Activated CD4-positive, alpha-beta T cell treated with anti-CD3 and anti-CD28 coated beads for 36 hours (primary cell): ENCODE measurements around the gene ADAMTS17. TPM values are rescaled to one million over a fixed set of nuclear protein-coding genes. Genes with fewer than 3 reads are reported as not detected.

Experiments
- ATAC-seq: fragments of 200-7000 bp; cut with Tn5 transposase; one replicate; pipeline ENCODE4 v1.10.0; 2021; ENCODE audit warnings: mild to moderate bottlenecking, moderate library complexity
- CTCF ChIA-PET: fragments of 350-600 bp; sonication (Branson Sonifier 250); formaldehyde crosslinking; loops from one replicate; lab custom pipeline; 2021; ENCODE audit warnings: antibody characterized with exemption; lab: Charles Lee
- POLR2A ChIA-PET: fragments of 350-600 bp; sonication (Branson Sonifier 250); formaldehyde crosslinking; loops from one replicate; lab custom pipeline; 2021; ENCODE audit warnings: antibody characterized with exemption, inconsistent platforms; lab: Charles Lee
- DNase-seq: peaks from one replicate; pipeline ENCODE4 v3.0.0-alpha.2; 2020
- H3K27ac Mint-ChIP-seq: one replicate; pipeline ENCODE4 v1.8.0; 2021; ENCODE audit warnings: mixed read lengths
- H3K27me3 Mint-ChIP-seq: one replicate; pipeline ENCODE4 v1.8.0; 2021; ENCODE audit warnings: mixed read lengths
- H3K36me3 Mint-ChIP-seq: one replicate; pipeline ENCODE4 v1.8.0; 2021; ENCODE audit warnings: low read depth, mixed read lengths
- H3K4me1 Mint-ChIP-seq: one replicate; pipeline ENCODE4 v1.8.0; 2021; ENCODE audit warnings: mixed read lengths
- H3K4me3 Mint-ChIP-seq: one replicate; pipeline ENCODE4 v1.8.0; 2021; ENCODE audit warnings: mild to moderate bottlenecking, moderate library complexity, mixed read lengths
- H3K9me3 Mint-ChIP-seq: one replicate; pipeline ENCODE4 v1.8.0; 2021; ENCODE audit warnings: low read depth, mixed read lengths
- intact Hi-C, 2 experiments: fragments of 100-400 bp; cut with DNase I in 1 of 2; cut with micrococcal nuclease in 1 of 2; formaldehyde crosslinking; loops; one replicate each; pipeline versions ENCODE4 v1.14.2 to v1.15.1; 2022 to 2024; cut with DNase I, micrococcal nuclease
- total RNA-seq, 2 experiments: library from RNA; stranded (reverse); gene quantifications; one replicate each; pipeline ENCODE4 v1.2.3, GENCODE V29; 2021

Gene ADAMTS17
- total RNA-seq, 2 experiments from 2014 or later: 0.49 to 0.57 TPM

GRCh38 chr15:100295939-100296565, 45.7 kb downstream of the ADAMTS17 start:
- ChIA-PET POLR2A (no interaction called here), CTCF (no interaction called here)
- H3K27ac Mint-ChIP-seq: no peak overlapping the region
- H3K4me1 Mint-ChIP-seq: peaks cover 3% of the 10 kb centered on the region
- no peak overlapping the region for H3K4me3 Mint-ChIP-seq
- DNase-seq: no peak
- ATAC-seq: no peak
- intact Hi-C loops: no loop called here
- peaks cover 13% of the 10 kb centered on the region for H3K9me3 Mint-ChIP-seq
- no peaks in the 10 kb centered on the region for H3K27me3 Mint-ChIP-seq
- peaks cover 5% of the 10 kb centered on the region for H3K36me3 Mint-ChIP-seq

GRCh38 chr15:100292010-100292409, 49.8 kb downstream of the ADAMTS17 start:
- intact Hi-C loops: no loop called here
- ATAC-seq (no peak), DNase-seq (no peak)
- POLR2A ChIA-PET: no interaction called here
- Mint-ChIP-seq H3K9me3 (peaks cover 20% of the 10 kb centered on the region), H3K36me3 (peaks cover 7% of the 10 kb centered on the region), H3K27me3 (no peaks in the 10 kb centered on the region), H3K4me3 (no peak overlapping the region), H3K4me1 (peaks cover 6% of the 10 kb centered on the region), H3K27ac (no peak overlapping the region)
- CTCF ChIA-PET: no interaction called here

- H3K36me3 Mint-ChIP-seq: peaks cover 7% of the 10 kb centered on the region
- POLR2A ChIA-PET: no interaction called here
- no peaks in the 10 kb centered on the region for H3K27me3 Mint-ChIP-seq
- no peak overlapping the region for H3K4me3 Mint-ChIP-seq
- H3K27ac Mint-ChIP-seq: no peak overlapping the region
- H3K9me3 Mint-ChIP-seq: peaks cover 20% of the 10 kb centered on the region
- ATAC-seq (no peak), DNase-seq (no peak)
- intact Hi-C loops: no loop called here
- peaks cover 6% of the 10 kb centered on the region for H3K4me1 Mint-ChIP-seq
- CTCF ChIA-PET: no interaction called here
These were observed 50.7 kb downstream of the ADAMTS17 start for GRCh38 chr15:100291106-100291505.

- Mint-ChIP-seq H3K27me3 (no peaks in the 10 kb centered on the region), H3K36me3 (peaks cover 7% of the 10 kb centered on the region), H3K9me3 (peaks cover 15% of the 10 kb centered on the region), H3K27ac (no peak overlapping the region), H3K4me3 (no peak overlapping the region), H3K4me1 (peaks cover under 1% of the 10 kb centered on the region)
- ATAC-seq: no peak
- DNase-seq: no peak
- CTCF ChIA-PET: no interaction called here
- POLR2A ChIA-PET: no interaction called here
- intact Hi-C loops: no loop called here
These were observed 56.0 kb downstream of the ADAMTS17 start for GRCh38 chr15:100285641-100286295.

GRCh38 chr15:100284701-100285100, 57.1 kb downstream of the ADAMTS17 start:
- DNase-seq (no peak), ATAC-seq (no peak)
- Mint-ChIP-seq H3K9me3 (peaks cover 15% of the 10 kb centered on the region), H3K4me3 (no peak overlapping the region), H3K4me1 (no peaks in the 10 kb centered on the region), H3K27ac (no peak overlapping the region), H3K27me3 (no peaks in the 10 kb centered on the region), H3K36me3 (peaks cover 7% of the 10 kb centered on the region)
- POLR2A ChIA-PET: no interaction called here
- CTCF ChIA-PET: interaction anchor here (0.7 kb wide), 1 partner anchor 349 kb away, joined by 3 read pairs; no protein-coding TSS in a partner anchor
- intact Hi-C loops: no loop called here

GRCh38 chr15:100284191-100284590, 57.6 kb downstream of the ADAMTS17 start:
- no peak for DNase-seq
- ChIA-PET CTCF (interaction anchor here (0.7 kb wide), 1 partner anchor 349 kb away, joined by 3 read pairs; no protein-coding TSS in a partner anchor), POLR2A (no interaction called here)
- peaks cover 12% of the 10 kb centered on the region for H3K9me3 Mint-ChIP-seq
- H3K36me3 Mint-ChIP-seq: peaks cover 6% of the 10 kb centered on the region
- no peak for ATAC-seq
- intact Hi-C loops: no loop called here
- no peaks in the 10 kb centered on the region for H3K4me1 Mint-ChIP-seq
- H3K4me3 Mint-ChIP-seq: no peak overlapping the region
- H3K27me3 Mint-ChIP-seq: no peaks in the 10 kb centered on the region
- no peak overlapping the region for H3K27ac Mint-ChIP-seq

GRCh38 chr15:100281096-100281917, 60.5 kb downstream of the ADAMTS17 start:
- ChIA-PET POLR2A (no interaction called here), CTCF (no interaction called here)
- Mint-ChIP-seq H3K27ac (no peak overlapping the region), H3K4me3 (no peak overlapping the region), H3K4me1 (no peaks in the 10 kb centered on the region), H3K9me3 (no peaks in the 10 kb centered on the region), H3K36me3 (no peaks in the 10 kb centered on the region), H3K27me3 (no peaks in the 10 kb centered on the region)
- ATAC-seq (no peak), DNase-seq (no peak)
- intact Hi-C loops: no loop called here

- H3K27me3 Mint-ChIP-seq: no peaks in the 10 kb centered on the region
- H3K9me3 Mint-ChIP-seq: no peaks in the 10 kb centered on the region
- ChIA-PET CTCF (no interaction called here), POLR2A (interaction anchor here (0.6 kb wide), 1 partner anchor 77 kb away, joined by 4 read pairs; no protein-coding TSS in a partner anchor)
- ATAC-seq: no peak
- H3K4me1 Mint-ChIP-seq: no peaks in the 10 kb centered on the region
- H3K36me3 Mint-ChIP-seq: peaks cover 5% of the 10 kb centered on the region
- H3K27ac Mint-ChIP-seq: no peak overlapping the region
- DNase-seq: no peak
- H3K4me3 Mint-ChIP-seq: no peak overlapping the region
- intact Hi-C loops: no loop called here
These were observed 61.9 kb downstream of the ADAMTS17 start for GRCh38 chr15:100279849-100280248.

- peaks cover 5% of the 10 kb centered on the region for H3K36me3 Mint-ChIP-seq
- DNase-seq (no peak), ATAC-seq (no peak)
- CTCF ChIA-PET: no interaction called here
- no peaks in the 10 kb centered on the region for H3K4me1 Mint-ChIP-seq
- H3K9me3 Mint-ChIP-seq: no peaks in the 10 kb centered on the region
- intact Hi-C loops: no loop called here
- no peak overlapping the region for H3K27ac Mint-ChIP-seq
- no peaks in the 10 kb centered on the region for H3K27me3 Mint-ChIP-seq
- POLR2A ChIA-PET: interaction anchor here (0.6 kb wide), 1 partner anchor 77 kb away, joined by 4 read pairs; no protein-coding TSS in a partner anchor
- H3K4me3 Mint-ChIP-seq: no peak overlapping the region
These were observed 62.3 kb downstream of the ADAMTS17 start for GRCh38 chr15:100279446-100279845.

GRCh38 chr15:100278596-100279380, 63.0 kb downstream of the ADAMTS17 start:
- ATAC-seq (no peak), DNase-seq (no peak)
- POLR2A ChIA-PET: no interaction called here
- Mint-ChIP-seq H3K27ac (no peak overlapping the region), H3K36me3 (peaks cover 8% of the 10 kb centered on the region), H3K9me3 (peaks cover 2% of the 10 kb centered on the region), H3K4me3 (no peak overlapping the region), H3K27me3 (no peaks in the 10 kb centered on the region), H3K4me1 (no peaks in the 10 kb centered on the region)
- CTCF ChIA-PET: no interaction called here
- intact Hi-C loops: no loop called here
